ENCODE measurements around the gene GARIN5B.

Gene GARIN5B

DNA sequence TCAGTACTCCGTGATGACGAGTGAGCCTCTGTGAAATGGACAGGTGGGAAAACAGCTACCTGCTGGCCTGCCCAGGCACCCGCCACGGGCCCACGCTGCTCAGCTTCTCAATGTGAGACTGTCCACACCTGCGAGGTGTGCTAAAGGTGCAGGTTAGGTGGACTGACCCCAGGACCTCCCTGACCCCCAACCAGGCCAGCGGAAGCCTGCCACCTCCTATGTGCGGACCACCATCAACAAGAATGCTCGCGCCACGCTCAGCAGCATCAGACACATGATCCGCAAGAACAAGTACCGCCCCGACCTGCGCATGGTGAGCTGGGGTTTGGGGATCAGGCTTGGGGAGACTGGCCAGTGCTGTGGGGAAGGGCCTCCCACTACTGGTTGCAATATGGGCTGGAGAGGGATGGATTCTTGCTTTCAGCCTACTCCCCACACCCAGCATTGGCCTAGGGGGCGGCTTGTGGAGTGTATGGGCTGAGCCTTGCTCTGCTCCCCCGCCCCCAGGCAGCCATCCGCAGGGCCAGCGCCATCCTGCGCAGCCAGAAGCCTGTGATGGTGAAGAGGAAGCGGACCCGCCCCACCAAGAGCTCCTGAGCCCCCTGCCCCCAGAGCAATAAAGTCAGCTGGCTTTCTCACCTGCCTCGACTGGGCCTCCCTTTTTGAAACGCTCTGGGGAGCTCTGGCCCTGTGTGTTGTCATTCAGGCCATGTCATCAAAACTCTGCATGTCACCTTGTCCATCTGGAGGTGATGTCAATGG lies 24.9 kb upstream of the GARIN5B start:
- no peak for FAIRE-seq

DNA sequence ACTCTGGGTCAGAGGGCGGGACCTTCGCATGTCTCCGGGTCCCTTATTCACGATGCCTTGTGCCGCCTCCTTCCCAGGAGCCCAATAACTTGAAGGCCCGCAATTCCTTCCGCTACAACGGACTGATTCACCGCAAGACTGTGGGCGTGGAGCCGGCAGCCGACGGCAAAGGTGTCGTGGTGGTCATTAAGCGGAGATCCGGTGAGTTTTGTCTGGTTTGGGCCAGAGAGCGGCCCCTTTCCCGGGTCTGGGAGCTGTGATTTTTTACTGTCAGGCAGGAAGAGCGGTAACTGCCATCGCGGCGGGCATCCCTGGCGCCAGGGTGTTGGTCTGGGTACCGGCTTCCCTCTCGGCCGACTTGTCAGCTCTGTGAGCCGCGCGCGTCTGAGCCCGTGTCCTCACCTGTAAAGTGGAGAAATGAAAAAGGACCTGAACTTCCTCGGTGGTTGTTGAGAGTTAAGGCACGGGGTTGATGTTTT lies 23.5 kb upstream of the GARIN5B start:
- no peak for FAIRE-seq

DNA sequence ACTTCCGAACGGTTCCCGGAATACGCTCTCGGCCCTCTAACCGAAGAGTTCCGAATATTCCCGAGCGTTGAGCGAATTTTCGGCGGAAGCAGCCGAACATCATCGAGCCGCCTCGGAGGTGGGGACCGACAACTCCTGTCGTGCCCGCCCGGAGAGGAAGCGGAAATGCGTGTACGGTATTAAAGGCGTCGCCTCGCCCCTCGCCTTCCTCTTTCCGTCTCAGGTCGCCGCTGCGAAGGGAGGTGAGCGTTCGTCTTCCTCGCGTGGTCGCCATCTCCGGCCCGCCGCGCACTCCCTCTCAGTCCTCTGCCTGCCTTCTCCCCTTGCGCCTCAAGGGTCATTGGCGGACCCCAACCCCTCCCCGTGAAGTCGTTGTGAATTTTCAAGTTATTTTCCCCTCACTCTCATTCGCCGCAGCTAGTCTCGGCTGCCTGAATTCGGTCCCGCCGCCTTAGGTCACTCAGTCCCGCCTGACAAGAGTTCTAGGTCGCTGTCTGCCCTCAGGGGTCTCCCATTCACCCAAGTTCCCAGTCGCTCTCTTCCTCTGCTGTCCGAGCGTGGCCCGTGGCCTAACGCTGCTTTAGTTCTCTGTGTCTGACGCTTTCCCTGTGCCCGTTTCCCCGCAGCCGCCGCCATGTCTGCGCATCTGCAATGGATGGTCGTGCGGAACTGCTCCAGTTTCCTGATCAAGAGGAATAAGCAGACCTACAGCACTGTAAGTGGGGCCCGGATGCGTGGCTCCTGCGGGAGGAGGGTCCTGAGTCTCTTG lies 22.8 kb upstream of the GARIN5B start, which contains the start of gene RPL28:
Gene RPL28 (plus strand): TSS at position 209 of the 769 bp plus-strand sequence. CDS start 426 bp downstream, at position 635.
- FAIRE-seq = peak; percentile 98

DNA sequence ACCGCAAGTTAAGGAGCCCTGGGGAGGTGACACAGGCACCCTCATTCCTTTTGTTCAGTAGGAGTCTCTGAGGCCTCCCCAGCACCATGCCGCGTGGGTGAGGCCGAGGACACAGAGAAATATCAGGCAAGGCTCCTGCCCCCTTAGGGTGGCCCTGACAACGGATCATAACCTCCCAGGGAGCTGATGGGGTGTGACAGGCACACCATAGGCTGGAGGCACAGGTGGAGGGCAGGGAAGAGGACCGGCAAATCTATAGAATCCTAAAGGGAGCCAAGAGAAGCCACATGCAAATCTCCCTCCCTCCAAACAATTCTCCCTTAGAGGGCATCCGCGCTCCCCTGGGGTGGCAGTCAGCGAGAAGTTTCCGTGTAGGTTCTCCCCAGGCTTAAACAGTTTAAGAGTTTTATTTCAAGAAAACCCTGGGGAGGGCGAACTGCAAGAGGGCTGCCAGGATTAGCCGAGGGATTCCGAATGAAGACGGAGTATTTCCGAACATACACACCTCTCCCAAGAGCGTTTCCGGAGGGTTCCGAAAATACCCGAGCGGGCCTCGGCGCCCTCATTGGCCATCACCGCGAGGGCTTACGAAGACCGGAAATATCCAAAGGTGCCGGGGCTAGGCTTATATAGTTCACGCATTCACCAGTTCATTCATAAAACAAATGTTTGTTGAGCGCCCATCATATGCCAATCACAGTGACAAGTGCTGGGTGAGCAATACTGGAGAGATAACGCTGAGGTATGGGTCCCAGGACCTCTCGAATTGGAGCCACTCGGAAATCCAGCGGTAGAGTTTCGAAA lies 22.1 kb upstream of the GARIN5B start:
- no peak for FAIRE-seq

DNA sequence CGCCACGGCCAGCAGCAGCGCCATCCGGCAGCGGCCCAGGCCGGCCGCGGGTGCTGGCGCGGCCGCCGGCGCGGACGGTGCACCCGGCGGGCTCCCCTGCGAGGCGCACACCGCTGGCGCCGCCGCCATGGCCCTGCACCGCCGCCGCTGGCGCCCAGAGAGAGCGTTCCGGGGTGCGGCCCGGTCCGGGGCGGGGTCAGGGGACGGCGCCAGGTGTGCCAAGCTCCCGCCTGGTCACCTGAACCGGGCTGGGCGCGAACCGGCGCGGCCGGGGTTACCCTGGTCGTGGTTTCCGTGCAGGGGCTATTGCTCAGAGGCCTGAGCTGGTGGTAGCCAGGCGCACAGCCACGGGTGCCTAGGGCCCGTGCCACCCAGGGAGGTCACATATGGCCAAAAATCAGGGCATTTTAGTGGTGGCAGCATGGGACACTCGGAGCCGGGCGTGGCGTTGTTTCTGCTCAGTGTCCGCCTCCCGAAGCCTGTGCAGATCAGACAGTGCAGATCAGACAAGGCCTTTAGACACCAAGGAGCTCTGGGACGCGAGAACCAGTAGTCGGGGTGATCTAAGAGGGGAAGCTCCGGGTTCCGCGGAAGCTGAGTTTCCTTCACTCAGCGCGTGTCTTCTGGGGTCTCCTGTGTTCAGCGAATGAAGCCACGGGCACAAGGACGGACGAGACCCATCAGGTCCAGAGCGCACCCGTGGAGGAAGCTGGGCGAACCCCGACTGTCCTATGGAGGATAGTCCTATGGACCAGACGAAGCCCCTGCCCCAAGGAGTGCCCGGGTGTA lies 21.3 kb upstream of the GARIN5B start, which contains the start of gene TMEM238:
Gene TMEM238 (minus strand): TSS at position 162 of the 789 bp plus-strand sequence. CDS start 33 bp downstream, at position 129.
- FAIRE-seq = no peak

DNA sequence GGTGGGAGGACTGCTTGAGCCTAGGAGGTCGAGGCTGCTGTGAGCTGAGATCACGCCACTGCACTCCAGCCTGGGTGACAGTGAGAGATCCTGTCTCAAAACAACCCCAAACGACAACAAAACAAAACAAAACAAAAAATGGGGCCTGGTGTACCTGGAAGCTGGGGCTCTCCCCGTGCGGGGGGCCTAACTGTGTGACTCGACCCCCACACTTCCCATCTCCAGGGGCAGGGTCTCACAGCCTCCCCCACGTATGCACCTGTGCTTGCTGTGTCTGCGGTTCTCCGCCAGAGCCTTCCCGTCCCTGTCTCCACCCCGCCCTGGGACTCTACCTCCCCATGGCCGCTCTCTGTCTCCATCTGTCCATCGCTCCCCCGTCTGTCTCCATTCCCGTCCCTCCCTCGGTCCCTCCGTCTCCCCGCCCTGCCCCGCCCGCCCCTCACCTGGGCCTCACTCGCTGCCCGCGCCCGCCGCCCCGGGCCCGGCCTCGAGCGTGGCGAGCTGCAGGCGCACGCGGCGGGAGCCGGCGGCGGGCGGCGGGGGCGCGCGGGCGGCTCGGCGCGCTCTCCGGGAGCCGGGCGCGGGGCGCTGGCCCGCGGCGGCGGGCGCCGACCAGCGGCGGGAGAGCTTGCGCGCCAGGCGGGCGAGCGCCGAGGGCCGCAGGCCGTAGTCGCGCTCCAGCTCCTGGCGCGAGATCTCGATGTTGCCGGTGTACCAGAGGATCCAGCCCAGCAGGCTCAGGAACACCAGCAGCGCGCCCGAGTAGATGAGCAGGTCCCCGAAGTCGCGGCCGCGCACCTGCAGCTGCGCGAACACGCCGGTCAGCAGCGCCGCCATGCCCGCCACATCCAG lies 20.4 kb upstream of the GARIN5B start:
- no peak for FAIRE-seq

DNA sequence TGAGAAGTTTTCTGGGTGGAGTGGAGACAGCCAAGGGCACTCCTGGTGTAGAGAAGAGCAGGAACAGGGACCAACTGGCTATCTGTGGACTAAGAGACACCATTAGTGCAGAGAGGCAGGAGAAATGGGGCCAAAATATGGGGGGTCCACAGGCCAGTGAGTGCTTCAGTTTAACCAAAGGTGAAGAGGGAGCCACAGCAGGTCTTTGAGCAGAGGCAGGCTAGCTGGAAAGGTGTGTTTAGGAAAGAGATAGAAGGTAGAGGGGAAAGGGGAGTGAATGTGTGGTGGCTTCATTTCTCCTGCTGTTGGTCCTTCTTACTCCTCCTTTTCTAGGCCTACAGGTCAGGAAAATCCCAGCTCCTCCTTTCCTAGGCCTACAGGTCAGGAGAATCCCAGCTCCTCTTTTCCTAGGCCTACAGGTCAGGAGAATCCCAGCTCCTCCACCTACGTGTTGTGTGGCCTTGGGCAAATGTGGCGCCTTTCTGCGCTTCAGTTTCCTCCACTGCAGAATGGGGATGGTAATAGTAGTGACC lies 19.5 kb upstream of the GARIN5B start:
- no peak for FAIRE-seq

DNA sequence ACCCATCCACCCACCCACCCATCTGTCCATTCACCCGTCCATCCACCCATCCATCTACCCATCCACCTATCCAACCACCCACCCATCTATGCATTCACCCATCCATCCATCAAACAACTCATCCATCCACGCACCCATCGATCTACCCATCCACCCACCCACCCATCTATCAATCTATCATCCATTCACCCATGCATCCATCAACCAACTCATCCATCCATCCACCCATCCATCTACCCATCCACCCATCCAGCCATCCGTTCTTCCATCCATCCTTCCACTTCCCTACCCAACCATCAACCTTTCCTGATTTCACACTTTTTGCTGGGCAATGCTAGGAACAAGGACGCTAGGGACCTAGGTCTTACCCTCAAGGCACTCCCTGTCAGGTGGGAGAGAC lies 19.0 kb upstream of the GARIN5B start:
- FAIRE-seq = no peak

DNA sequence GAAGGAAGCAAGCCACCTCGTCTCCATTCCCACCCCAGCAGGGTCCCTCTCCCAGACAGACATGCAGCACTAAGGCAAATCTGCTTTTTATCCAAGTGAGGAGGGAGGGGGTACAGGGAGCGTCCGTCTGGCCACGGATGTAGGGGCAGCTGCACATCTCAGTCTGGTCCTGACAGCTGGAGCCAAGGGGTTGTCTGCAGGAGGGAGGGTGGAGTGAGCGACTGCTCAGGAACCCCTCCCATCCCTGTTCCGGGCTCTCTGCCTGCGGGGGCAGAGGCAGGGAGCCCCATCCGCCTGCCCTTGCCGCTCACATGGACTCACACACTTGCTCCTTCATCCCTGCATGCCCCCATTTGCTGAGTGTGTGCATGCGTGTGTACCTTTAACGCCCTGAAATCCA lies 16.1 kb upstream of the GARIN5B start:
- no peak for FAIRE-seq

DNA sequence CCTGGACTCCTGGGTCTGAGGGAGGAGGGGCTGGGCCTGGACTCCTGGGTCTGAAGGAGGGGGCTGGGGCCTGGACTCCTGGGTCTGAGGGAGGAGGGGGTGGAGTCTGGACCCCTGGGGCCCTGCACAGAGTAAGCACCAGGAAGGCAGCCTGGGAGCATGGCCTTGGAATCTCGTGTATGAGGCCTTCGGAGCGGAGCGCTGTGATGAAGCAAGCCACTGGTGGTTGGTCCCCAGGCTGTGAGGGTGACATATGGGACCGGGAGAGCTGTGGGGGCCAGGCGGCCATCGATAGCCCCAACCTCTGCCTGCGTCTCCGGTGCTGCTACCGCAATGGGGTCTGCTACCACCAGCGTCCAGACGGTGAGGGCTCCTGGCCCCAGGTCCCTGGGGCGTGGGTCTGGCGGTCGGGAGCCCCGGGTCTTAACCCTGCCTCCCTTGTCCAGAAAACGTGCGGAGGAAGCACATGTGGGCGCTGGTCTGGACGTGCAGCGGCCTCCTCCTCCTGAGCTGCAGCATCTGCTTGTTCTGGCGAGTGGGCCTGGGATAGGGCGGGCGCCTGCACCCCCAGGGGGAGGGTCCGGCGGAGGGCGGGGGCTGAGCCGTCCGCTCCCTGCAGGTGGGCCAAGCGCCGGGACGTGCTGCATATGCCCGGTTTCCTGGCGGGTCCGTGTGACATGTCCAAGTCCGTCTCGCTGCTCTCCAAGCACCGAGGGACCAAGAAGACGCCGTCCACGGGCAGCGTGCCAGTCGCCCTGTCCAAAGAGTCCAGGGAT lies 14.5 kb upstream of the GARIN5B start:
- FAIRE-seq = no peak

DNA sequence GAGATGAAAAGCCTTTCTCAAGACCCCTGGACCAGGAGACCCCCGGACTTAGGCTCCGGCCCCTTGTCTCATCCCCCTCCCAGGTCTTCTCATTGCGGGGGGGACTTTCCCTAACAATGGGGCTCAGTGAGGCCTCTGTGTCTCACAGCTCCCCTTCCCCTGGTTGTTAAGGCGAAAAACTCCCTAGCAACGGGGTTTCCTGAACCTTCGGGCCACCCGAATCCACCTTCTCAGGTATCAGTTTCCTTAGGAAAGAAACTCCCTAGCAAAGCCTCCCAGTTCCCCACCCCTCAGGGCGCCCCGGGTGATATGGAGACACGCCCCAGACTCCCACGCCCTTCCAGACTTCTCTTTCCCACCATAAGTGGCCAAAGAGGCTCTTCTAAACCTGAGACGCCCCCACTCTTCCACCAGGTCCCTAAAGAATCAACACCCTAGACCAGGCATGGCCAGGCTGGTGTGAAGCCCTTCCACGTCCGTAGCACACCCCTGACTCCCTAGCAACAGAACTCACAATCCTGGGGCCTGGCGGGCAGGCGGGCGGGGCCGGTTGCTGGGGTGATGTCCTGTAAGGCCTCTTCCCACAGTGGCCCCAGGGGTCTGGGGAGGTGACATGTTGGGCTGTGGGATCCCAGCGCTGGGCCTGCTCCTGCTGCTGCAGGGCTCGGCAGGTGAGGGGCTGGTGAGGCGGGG lies 13.3 kb upstream of the GARIN5B start, which contains the start of gene TMEM190:
Gene TMEM190 (plus strand): TSS at position 586 of the 693 bp plus-strand sequence. CDS start 28 bp downstream, at position 614.
- no peak for FAIRE-seq

DNA sequence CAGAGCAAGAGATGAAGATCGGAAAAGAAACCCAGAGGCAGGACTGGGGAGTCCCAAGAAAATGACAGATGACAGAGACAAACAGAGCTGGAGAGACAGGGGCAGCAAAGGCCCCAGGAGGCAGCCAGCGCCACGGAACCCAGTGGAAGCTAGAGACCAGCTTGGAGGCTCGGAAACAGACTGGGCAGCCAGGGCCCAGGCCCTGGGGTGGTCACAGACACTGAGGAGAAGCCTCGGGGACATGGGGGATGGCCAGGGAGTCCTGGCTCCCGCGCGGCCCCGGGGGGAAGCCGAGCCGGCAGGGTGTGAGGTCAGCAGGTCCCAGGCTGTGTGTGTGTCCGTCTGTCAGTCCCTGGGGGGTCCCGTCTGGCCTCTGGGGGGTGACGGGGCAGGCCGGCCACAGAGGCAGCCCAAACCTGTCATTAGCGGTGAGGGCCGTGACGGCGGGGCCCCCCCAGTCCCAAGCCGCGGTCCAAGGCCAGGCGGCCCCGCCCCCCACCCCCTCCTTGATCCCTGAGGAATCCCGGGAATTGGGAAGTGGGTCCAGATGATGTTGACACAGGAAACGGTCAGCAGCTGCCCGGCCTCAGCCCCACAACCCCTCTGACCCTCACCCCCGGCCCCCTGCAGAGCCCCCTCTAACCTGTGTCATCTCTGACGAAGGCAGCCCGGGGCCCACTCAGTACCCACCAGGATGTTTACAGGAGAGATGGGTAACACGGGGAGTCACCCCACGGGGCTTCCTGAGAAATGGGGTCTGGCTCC lies 11.1 kb upstream of the GARIN5B start:
- FAIRE-seq = no peak

DNA sequence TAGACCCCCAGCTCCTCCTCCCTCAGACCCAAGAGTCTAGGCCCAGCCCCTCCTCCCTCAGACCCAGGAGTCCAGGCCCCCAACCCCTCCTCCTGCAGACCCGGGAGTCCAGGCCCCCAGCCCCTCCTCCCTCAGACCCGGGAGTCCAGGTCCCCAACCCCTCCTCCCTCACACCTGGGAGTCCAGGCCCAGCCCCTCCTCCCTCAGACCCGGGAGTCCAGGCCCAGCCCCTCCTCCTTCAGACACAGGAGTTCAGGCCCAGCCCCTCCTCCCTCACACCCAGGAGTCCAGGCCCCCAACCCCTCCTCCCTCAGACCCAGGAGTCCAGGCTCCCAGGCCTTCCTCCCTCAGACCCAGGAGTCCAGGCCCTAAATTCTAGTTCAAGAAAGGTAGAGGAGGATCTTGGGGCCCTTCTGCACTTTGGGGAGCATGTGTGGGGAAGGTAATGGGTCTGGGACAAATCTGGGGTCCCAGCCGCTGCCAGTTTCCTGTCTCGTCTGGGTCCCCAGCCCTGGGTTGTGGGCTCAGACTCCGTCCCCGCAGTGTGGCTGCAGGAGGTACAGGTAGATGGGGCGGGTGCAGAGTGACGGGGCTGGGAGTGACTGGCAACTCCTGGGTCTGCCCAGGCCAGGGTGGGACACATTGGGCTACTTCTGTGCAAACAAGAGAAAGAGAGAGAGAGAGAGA lies 10.4 kb upstream of the GARIN5B start:
- no peak for FAIRE-seq

DNA sequence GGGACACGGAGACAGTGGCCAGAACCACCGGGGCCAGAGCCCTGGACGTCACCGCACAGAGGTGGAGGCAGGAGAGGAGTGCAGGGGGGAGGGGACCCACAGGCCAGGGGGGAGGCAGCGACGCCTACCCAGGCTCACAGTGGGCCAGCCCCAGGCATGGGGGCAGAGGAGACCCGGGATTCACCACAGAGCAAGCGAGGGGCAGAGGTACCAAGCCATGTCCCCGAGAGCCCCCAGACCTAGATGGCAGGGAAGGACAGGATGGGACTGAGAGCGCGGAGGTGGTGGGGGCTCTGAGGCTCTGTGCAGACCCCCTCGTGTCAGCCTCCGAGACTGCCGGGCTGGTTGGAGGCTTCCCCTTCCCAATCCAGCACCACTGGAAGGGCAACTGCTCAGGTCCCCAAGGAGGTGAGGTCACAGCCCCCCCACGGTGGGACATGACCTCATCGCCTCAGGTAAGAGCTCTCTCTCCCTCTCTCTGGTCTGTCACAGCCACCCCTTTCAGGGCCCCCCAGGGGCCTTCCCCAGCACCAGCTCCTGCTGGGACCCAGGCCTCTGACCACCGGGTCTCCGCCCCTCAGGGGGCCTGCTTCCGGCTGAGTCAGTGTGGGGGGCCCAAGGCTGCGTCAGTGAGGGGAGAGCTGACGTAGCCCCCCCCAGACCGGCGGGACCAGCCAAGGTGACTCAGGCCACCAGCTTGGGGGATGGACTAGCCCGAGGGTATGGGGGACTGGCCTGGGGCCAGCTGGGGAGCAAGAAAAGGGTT lies 9.4 kb upstream of the GARIN5B start:
- no peak for FAIRE-seq

DNA sequence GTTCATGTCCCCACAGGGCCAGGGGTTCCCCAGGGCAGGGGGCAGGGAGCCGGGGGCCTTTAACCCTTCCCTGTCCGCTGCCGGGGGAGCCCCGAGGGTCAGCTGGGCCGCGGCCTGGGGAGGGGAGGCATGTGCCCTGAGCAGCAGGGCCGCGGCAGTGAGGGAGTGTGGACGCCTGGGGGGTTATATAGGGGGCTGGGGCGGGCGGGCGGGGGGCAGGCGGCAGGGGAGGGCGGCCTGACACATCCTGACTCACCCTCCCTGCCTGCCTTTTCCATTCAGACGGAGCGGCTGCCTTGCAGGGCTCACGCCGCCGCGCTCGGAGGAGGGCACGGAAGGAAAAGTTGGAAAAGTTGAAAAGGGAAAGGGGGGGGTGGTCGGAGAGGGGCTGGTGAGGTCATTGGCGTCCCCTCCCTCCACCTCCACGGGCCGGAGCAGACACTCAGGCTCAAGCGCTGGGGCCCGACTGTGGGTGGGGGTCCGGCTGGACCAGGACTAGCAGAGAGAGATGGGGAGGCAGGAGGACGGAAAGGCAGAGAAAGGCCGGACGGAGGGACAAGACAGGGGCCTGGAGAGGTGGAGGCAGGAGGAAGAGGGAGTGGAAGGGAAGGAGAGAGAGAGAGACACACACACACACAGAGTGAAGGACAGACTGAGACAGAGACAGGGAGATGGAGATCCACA lies 7.4 kb upstream of the GARIN5B start, which contains the start of gene IL11:
Gene IL11 (minus strand): TSS at position 159 of the 684 bp plus-strand sequence. CDS start 153 bp downstream, at position 6.
- no peak for FAIRE-seq

DNA sequence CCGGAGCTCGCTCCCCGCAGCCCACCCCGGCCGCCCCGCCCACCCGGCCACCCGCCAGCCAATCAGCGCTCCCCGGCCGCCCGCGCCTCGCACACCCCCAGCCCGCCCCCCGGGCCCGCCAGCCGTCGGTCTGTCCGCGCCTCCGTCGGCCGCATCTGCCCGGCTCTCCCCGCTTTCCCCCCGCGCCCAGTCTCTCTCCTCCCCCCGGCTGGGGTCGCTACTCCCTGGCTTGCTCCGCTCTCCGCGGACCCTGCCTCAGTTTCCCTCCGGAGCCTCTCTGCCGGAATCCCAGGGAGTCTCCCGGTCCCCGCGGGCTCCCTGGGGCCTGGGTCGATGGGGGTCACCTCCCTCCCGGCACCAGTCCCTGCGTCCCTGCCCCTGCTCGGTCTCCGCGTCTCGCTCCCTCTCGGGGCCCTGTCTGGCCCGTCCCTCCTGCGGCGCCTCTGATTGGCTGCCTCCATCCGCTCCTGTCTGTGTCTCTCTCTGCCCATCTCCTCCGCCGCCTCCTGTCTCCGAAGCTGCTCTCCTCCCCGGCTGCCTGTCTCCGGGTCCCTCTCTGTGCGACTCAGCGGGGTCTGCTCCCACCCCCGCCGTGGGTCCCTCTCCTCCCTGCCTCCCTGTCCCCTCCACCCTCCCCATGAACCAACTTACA lies 6.7 kb upstream of the GARIN5B start:
- FAIRE-seq = no peak
